Endometrial microvascular endothelial cells (primary cell): ENCODE measurements around the gene SYT1. TPM values are rescaled to one million over a fixed set of nuclear protein-coding genes. Genes with fewer than 3 reads are reported as not detected.
"Not testable (repeated sequence)": the region's sequence is repeated elsewhere in the genome, so short reads cannot be mapped to it uniquely, and the experiment has no call there.

Experiments
- in situ Hi-C: cut with HindIII; loops from 2 replicates; pipeline ENCODE4 v1.10.0; 2017; ENCODE audit warnings: low sequenced_read_pairs, low pct_unique_long_range_greater_than_20kb; ENCODE audit errors: inconsistent ontology term
- total RNA-seq: library from RNA; depleted of rRNA; stranded (reverse); fragments of >200 nt; gene quantifications from one replicate; pipeline ENCODE4 v1.2.3, GENCODE V29; 2015; ENCODE audit errors: inconsistent ontology term

Gene SYT1
- total RNA-seq, 1 donor from 2014 or later: 2.6 TPM

DNA sequence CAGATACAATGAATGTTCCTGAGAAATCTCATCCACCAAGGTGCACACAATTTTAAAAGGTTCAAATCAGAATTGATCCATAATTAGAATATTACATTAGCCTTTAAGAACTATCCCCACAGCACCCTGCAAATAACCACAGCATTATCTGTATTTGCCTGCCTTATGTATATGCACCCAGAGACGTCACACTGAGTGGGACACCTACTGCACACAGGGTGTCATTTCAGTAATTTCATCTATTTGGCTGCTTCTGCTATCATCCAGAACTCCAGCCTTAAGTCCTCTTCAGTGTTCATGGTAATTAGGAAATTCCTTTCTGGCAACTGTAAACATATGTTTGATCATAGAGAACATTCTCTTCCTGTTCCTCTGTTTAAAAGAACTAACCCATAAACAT is 298.4 kb downstream of the SYT1 start:
- in situ Hi-C loops: no loop called here

DNA sequence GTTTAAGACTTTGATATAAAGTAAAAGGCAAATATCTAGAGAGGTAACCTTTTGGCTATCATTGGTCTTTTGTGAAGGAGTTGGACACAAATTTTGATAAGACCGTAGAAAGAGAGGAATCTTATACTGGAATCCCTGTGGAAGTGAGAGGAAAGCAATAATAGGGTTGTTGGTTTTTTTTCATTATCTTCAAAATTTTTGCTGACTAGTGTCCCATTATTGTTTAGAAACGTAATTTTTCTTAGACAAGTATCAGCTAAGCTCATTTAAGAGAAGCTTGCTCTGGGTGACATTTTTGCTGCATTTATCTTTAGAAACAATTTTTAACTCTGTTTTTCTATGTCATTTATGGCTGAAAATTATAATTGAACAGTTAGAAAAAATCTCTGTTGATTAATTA is 300.3 kb downstream of the SYT1 start:
- in situ Hi-C loops: no loop called here

DNA sequence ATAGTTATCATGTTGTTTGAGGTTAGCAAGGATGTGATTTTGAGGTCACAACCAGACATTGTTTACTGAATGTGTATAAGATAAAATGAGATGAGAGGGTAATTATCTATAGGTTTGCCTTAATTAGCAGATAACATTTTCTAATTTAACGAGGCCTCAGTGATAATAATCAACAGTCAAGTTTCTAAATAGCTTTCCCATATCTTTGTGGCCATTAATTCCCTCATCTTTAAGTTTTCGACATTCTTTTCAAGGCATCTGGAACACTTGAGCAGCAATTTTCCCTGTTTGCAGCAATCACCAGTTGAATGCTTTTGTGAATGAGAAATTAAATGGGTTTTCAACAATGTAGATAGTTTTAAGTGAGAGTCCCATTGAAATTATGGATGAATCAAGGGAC is 304.1 kb downstream of the SYT1 start:
- in situ Hi-C loops: no loop called here

DNA sequence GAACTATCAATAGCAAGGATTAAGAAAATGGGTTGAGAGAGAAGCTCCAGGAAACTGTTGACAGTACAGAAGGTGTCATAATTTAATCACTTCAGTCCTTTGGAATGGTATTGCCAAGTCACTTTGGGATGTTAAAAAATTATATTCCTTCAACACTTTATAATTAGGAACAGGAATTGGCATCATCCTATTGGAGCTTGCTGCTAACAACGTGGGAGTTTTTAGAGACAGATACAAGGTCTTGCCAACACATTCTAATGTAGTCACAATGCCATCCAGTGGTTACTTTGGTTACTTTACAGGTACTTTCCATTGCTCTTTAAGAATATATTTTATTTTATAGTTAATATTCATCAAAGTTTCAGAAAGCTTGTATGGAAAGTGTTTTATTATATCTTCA is 310.1 kb downstream of the SYT1 start:
- in situ Hi-C loops: no loop called here

DNA sequence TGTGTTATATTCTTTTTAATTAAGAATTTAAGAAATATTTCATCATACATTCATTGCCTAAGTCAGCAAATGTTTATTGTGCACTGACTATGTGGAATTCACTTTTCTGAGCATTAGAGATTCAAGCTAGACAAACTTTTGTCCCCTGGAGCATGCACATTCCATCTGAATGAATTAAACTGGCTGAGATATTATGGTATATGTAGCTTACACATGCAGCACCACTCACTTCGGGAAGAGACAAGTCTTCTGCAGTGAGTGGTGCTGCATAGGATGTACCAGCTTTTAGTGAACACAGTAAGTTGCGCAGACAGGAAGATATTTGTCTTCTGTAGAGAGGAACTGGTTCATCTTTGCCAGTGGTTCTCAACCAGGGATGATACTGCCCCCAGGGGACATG is 318.4 kb downstream of the SYT1 start:
- in situ Hi-C loops: no loop called here

DNA sequence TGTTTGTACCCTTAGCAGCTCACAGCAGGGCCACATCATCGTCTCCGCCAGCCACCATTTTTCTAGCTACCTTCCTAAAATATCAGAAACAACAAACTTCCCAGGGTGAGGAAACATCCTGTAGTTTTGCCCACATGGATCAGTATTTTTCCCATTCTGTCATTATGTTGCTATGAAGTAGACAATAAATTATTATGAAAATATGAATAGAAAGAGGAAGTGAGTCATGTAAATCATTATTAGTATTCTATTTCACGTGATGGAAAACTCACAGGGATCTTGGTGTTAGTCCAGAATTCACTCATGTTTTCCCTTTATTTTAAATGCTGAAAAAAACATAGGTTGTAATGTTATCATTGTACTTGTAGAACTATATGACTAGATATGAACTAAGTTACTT is 319.4 kb downstream of the SYT1 start:
- in situ Hi-C loops: no loop called here

DNA sequence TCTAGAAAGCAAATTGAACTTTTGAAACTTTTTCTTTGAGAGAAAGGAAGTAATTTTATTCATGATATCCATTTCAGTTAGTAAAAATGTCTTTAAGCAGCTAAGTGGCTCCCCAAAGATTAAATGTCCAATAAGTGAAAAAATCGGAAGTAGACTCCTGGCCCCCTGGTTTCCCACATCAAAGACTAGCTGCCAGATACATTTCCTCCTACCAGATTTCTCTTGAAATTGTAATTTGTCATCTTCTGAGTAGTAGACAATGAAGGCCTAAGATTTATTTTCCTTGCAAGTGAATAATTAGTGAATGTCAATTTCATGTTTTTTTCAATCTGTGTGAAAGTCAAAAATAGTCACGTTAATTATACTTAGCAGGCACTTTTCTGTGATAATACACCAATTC is 321.9 kb downstream of the SYT1 start:
- in situ Hi-C loops: no loop called here

DNA sequence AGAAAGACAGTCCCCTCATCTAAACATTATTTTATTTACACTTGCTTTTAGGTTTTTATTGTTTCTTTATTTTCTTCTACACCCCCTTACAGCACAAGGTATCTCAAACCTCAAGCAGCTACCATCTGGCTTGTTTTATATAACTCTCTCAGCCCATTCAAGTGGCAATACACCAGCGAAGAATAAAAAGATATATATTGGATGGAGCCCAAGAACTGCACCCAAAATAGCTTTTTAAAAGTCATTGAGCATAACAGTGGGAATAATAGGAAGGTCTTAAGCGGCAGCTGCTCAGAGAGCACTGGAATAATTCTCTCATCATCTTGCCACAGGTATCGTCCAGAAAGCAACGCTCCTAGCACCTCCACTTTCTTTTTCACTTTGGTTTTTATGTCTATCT is 322.5 kb downstream of the SYT1 start:
- in situ Hi-C loops: no loop called here

DNA sequence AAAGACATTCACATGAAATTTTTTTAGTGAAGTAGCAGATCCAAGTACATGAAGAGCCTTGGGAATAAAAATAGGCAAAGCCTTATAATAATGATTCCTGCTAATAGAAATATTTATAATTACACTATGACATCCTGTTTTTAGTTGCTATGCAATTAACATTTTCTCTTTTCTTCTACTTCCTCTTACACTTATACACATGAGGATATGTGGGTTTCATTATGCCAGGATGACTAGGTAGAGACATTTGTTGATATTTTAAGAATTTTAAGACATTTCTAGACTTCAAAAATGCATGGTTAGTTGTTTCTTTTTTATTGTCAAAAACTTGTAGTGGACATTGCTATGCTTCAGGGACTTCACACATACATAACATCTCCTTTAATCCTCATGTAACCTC is 326.8 kb downstream of the SYT1 start:
- in situ Hi-C loops: no loop called here

DNA sequence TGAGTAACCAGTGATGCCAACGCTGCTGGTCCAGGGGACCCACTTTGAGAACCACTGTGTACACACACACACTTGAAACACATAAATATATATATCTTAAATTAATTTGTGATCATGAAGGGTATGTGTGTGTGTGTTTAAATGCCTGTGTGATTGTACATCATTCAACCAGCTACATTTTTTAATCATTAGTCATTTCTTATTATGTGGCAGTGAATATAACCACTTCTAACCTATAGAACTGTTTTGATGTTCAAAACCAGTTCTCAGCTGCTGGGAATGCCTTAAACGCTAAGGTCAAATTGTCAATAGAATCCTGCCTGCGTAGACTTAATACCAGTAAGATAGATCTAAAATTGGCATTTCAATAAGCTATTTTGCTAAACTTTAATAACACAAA is 330.0 kb downstream of the SYT1 start:
- in situ Hi-C loops: no loop called here

DNA sequence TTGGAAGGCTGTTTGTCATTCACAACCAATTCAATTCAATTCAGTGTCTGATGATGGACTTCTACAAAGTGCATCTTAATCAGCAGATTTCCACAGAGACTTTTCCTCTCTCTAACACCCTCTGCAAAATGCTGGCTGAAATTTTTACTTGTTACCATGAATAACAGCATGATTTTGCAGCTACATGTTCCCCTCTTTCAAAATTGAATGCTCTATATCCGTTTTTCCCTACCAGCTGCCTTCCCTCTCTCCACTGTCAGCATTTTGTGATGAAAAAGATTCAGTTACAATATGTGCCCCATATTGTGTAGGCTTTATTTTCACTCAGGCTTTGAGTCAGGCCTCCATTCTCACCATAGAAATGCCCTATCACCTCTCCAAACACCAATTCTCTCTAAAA is 334.6 kb downstream of the SYT1 start:
- in situ Hi-C loops: no loop called here

DNA sequence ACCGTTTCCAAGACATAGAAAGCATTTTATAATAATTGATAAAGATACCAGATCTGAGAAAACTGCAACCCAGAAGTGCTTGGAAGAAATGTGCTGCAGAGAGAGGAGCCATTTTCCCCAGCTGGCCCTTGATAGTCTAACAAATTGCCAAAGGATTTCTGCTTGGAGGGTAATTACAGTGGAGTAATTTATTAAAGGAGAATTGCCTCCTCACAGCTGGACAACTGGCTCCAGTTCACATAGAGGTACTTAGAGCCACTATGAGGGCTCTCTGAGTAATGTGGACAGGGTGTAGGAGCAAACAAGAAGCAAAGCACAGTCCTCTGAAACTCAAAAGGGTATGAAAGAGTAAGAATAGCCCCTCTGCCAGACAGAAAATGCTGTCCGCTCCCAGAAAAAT is 335.6 kb downstream of the SYT1 start:
- in situ Hi-C loops: no loop called here

DNA sequence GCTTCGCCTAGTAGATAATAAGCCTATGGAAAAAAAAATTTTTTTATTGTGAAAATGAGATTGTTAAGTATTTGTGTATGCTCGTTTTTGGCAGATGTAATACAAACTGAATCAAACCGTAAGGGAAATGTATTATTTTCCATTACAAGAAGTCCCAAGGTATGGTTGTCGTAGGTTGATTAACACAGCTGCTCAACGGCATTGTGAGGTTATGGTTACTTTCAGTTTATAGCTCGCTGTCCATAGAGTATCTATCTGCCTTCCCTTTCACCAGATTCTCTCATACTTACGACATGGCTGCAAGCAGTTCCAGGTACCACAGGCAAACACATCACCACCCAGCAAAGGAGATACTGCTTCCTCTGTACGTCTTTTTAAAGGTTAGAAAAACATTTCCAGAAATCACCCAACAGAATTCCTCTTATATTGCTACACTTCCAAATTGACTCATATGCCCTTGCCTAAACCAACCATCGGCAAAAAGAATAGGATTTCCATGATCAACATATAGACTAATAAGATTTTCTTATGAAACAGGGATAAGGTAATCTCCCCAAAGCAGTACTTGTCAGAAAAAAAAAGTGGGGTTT is 338.6 kb downstream of the SYT1 start:
- in situ Hi-C loops: no loop called here

DNA sequence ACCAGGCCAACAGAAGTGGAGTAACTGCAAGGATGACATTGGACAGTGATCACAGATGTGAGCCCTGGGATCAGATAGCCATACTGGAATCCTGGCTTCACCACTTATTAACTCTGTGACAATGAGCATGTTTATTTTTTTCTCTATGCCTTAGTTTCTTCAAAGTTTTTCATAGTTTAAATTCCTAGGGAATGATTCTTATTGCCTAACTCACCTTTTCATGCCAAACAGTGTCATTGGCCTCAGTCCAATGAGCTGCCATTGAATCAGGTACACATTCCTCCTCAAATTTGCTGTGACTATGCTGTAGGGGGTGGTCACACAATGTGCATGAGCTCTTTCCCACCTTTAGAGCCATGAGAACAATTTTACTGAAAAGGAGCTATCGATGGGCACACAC is 342.3 kb downstream of the SYT1 start:
- in situ Hi-C loops: no loop called here

DNA sequence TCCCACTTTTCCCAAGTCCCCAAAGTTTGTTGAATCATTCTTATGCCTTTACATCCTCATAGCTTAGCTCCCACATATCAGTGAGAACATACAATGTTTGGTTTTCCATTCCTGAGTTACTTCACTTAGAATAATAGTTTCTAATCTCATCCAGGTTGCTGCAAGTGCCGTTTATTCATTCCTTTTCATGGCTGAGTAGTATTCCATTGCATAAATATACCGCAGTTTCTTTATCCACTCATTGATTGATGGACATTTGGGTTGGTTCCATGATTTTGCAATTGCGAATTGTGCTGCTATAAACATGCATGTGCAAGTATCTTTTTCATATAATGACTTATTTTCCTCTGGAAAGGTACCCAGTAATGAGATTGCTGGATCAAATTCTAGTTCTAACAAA is 345.8 kb downstream of the SYT1 start:
- in situ Hi-C loops: not testable (repeated sequence)

DNA sequence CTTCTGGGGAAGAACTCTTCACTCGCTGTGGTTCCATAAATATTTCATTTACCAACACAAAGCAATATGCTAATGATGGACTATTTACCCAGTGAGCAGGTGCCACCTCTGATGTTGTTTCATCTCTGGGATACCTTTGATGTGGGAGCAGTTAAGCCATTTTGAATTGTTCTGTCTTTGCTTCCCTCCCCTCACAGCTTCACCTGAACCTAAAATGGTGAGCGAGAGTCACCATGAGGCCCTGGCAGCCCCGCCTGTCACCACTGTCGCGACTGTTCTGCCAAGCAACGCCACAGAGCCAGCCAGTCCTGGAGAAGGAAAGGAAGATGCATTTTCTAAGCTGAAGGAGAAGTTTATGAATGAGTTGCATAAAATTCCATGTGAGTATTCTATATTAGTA is 352.7 kb downstream of the SYT1 start:
- in situ Hi-C loops: no loop called here

DNA sequence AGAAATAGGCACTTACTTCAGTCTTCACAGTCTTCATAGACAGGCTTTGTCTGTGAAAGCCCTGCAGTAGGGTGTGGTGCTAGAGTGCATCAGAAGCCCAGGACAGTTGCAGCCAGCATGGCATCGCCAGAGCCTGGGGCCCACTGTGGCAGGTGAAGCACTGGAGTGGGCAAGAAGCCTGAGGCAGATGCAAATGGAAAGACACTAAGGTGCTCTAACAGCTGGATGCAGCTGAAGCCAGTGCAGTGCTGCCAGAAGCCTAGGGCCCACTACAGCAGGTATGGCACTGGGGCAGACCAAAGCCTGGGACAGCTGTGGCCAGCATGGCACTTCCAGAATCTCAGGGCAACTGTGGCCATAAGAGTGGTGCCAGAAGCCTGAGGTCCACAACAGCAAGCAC is 358.6 kb downstream of the SYT1 start:
- in situ Hi-C loops: no loop called here

DNA sequence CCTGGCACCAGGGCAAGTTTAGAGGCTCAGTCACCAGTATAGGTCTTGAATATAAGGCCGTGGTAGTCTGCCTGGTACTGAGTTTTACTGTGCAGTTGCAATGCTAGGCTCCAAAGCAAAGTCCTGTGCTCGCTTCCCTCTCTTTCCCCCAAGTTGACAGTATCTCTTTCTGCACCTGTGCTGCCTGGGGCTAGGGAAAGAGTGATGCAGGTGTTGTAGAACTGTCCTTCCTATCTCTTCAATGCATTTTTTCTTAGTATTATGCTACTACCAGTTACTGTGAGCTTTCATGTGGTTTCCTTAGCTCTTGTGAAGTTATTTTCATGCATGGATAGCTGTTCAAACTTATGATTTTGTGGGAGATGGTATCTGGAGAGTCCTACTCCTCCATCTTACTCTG is 359.2 kb downstream of the SYT1 start:
- in situ Hi-C loops: no loop called here

DNA sequence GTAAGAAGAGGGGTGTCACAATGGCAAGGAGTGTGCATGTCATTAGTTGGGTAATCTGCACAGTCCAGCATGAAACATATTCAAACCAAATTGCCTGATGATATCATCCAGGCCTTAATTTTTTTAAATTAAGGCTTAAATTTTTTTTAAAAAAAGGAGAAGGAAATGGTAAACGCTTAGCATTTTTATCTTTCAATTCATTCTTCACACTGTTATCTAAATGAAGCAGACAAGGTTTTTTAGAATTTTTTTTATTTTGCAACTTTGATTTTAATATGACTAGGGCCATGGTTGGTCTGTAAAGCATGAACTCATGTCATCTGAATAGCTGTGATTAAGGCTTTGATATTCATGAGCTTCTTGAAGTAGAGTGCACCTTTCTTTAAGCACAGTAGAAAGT is 362.5 kb downstream of the SYT1 start:
- in situ Hi-C loops: no loop called here

DNA sequence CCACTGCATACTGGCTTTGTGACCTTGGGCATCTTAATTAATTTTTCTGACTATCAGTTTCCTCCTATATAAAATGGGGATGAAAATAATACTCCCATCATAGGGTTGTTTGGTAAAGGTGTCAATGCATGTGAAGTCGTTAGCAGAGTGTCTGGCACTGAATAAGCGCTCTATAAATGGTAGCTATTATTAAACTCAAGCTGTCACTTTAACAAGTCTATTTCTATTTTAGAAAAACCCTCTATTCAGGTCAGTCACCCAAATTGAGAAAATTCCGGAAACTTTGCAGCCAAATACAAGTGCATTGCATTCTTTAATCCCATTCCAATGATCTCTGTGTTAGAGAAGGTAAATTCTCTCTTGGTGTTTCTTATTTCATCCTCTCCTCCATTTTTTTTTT is 363.1 kb downstream of the SYT1 start:
- in situ Hi-C loops: no loop called here

DNA sequence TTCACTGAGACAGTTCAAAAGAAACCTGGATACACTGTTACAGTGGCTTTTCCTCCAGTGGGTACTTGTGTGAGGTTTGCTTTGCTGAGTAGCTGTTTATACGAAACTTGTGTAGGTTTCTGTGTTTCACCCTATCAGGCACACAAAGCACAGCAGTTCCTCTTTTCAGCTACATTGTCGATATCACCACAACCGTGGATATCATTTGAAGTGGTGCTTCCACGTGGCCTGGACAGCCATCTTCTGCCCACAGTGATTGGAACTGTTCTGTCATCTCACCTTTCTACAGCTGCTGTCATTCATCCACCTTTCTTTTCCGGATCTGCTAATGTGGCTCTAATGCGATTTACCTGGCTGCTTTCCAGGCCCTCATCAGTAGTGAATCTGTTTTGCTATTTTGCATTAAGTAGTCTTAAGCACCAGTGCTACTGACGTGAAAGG is 368.8 kb downstream of the SYT1 start:
- in situ Hi-C loops: no loop called here

DNA sequence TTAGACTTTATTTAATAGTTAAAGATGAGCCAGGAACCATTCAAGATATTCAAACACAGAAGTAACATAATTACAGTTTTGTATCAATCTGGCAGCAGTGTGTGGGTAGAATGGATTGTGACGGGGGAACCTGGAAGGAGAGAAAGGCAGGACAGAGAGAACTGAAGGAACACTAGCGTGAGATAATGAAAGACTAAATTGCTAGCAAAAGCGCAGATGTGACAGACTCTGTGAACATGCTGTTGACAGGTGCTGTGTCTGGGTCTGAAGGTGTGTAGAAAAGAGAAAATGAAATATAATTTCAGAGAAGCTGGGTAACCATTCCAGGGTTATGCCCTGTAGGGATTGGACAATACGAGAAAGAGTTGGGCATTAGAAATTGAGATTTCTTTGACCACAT is 372.3 kb downstream of the SYT1 start:
- in situ Hi-C loops: no loop called here
